Limb (tissue), 2 donors: ENCODE measurements around the gene PGAP2.
"Not testable (repeated sequence)": the region's sequence is repeated elsewhere in the genome, so short reads cannot be mapped to it uniquely, and the experiment has no call there.

Source experiments
- DNase-seq, 2 donors: peaks; one replicate each; pipeline ENCODE4 v3.0.0-alpha.2; 2016; ENCODE audit errors: extremely low spot score in 2 of 2

Gene PGAP2

DNA sequence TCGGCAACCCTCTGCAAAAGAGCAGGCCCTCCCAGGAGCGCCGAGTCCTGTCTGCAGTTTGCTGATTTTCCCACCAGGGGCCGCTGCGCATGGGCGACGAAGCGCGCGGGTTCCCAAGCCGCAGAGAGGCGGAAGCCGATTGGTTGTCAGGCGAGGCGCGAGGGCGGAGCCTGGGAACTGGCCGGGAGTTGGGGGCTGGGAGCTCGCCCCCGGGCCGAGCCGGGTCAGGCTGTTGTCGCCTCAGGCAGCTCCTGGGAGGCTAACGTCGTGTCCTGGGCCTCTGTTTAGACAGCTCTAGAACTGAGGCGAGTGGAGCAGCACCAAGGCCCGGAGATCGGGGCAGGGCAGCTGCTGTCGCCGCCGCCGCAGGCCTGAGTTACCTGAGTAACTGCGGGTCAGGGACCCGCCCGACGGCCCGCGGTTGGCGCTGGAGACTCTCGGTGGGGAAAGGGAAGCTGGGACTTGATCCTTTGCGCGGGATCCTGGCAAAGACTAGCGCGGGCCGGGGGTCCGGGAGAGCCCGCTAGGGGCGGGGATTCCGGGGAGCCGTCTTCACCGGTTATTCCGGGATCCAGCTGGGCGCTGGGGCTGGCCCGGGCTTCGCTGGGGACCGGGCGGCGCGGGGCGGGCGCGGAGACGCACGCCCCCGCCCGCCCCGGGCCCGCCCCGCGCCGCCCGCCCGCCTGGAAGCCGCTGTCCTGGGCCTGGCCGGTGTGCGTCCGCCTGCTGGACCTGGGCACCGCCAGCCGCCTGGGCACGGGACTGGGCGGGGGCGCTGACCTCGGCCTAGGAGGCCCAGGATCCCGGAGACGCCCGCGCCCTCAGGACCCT is 46.8 kb downstream of the PGAP2 start, which contains the start of gene STIM1:
STIM1 (plus strand) TSS at position 688 of the 831 bp plus-strand sequence. CDS start 607 bp downstream, outside the sequence.
- peak; percentile 91 to 98 for DNase-seq

DNA sequence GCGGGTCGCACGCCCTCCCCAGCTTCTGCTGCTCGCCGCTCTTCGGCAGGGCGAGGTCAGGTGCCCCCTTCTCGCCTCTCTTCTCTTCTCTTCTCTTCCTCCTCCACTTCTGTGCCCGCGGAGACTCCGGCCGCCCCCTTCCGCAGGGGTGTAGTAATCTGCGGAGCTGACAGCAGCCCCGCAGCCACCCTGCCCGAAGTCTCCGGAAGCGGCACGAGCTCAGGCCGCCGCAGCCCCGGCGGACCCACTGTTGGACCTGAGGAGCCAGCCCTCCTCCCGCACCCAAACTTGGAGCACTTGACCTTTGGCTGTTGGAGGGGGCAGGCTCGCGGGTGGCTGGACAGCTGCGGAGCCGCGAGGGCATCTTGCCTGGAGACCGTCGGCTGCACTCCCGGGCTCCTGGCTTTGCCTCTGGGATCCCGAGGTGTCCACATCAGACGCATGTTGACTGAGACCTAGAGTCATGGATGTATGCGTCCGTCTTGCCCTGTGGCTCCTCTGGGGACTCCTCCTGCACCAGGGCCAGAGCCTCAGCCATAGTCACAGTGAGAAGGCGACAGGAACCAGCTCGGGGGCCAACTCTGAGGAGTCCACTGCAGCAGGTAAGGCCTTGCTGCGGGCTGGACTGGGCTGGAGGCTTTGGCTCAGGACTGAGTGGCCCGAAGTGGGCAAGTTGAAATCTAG is 47.6 kb downstream of the PGAP2 start:
- DNase-seq = peak in 1 of 2 donors; percentile 61

DNA sequence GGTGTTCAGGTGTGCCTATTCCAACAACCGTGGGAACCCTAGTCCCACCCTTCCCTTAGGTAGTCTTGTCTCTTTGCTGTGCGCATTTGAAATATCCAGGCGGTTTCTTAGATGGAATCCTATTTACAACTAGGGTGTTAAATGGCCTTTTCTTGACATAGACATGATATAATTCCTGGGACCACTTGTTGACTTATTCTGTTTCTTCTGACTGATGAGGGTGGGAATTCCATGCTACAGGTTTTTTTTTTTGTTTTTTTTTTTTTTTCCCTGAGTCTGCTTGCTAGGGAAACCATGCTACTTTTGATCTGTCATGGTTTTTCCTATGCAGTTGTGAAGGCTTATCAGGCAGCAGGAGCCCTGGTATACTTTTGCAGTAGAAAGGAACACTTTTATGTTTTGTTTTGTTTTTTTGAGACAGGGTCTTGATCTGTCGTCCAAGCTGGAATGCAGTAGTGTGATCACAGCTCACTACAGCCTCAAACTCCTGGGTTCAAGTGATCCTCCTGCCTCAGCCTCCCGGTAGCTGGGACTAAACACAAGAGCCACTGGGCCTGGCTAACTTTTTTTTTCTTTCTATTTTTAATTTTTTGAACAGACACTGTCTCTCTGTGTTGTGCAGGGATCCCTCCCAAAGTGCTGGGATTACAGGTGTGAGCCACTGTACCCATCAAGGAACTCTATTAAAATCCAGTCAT is 48.6 kb downstream of the PGAP2 start:
- DNase-seq = no peak

DNA sequence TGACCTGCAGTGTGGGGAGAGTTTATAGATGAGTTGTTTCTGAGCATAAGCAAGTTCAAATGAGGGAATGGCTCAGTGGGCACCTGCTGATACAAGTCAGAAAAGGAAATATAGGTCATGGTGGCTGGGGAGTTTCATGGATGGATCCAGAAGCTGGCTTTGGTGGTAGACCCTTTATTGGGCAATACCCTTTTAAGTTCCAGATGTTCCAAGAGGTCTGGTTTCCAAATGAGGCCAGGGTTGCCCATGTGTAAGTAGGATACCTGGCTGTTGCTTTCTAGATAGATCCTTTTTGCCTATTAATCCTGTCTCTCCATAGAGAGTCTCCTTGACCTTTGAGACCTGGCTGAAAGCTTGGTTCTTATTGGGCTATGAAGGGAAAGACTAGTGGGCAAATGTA is 49.3 kb downstream of the PGAP2 start:
- DNase-seq = no peak

DNA sequence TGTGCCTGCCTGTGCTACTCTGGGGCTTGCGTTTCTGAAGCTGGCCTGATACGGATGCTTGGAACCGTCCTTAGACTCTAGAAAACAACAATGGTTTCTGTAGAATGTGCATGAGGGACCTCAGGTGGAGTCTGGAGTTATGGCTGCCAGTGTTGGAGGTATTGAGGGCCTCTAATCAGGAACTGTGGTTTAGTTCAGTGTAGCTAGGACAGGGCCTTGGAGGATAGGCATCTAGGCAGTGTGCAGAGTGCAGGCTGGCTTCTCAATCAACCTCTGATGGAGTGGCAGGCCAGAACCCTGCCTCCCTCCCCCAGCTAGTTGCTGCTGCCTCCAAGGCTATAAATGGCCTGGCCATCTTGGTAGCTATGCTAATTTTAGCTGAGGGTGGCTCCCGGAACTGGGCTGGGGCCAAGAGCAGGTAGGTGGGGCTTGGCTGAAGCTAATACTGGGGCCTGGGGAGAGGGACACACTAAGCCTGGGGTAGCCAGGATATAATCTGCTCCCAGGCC is 51.1 kb downstream of the PGAP2 start:
- no peak for DNase-seq

DNA sequence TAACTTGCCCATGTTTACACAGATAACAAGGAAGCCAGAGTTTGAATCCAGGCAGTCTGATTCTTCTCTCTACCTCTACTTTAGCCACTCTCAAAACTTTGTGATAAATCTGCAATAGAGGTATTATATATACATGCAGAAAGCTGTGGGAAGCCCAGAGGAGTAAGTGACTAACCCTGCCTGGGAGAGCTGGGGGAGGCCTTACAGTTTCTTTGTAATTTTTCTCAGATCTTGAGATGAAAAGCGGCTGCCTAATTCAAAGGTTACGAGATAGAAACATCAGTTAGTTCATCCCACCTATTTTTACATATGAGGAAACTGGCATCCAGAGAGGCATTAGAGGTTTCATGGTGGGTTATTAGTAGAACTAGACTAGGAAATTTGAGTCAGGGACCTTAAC is 52.0 kb downstream of the PGAP2 start:
- no peak for DNase-seq

DNA sequence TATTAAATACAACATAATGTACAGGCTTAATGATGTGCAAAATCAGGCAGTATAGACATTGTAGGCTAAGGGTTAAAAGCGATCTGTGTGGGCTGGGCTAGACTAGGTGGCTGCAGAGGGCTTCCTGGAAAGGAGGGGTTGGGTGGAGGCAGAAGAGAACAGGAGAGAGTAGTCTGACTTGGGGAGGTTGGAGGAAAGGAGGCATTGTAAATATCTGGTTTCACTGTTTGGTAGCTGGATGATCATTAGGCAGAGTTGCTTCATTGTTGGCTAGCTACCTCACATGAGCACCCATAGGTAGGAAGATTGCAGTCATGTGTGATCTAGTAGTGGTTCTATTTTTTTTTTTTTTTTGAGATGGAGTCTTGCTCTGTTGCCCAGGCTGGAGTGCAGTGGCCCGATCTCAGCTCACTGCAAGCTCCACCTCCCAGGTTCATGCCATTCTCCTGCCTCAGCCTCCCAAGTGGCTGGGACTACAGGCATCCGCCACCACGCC is 52.6 kb downstream of the PGAP2 start:
- DNase-seq = not testable (repeated sequence)

DNA sequence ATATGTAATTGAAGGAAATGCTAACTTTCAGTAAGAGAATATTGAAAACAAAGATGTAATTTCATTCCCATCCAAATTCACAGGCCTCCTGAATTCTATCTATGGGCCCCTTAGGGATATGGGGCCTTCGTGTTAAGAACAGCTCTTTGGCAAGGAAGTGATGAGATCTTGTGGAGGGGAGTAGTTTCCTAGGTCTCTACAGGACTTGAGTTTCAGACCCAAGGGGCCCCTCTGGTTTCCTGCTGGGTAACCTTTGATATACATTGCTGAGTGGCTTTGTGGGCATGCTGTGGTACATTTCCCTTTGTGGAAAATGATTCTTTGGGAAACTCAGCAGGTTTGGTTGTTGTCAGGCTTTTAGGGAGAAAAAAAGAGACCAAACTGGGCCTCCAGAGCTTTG is 53.3 kb downstream of the PGAP2 start:
- no peak for DNase-seq

DNA sequence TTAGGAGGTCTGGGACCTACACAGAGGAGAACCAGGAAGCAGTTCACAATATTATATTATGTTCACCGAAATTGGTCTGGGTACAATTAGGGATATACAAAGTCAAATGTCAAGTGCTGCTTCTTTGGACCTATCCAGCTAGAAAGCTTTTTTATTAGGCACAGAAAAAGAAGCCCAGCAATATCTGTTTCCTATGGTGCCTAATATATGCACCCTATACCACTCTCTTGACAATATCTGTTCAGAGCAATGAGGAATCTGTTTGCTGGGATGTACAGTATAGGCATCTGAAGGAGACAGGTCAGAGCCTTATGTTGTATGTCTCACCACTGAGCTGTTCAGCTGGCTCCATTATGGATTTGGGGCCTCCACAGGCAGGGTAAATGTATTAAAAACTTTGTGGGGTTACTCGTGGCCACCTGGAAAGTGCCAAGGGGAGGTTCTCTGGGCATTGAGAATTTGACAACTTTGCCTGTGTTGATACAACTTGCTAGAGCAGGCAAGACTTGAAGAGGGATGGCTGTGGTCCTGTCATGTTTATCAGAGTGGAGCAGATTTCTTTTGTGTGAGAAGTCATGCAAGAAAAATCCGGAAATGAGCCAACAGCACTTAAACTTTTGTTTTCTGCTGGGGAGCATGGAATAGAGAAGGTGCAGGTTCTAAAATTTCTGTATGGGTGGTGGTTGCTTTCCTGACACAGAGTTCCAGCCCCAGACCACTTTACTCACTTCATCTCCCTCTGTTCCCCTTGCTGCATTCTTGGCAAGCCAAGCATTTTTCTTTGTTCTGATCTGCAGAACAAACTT is 57.2 kb downstream of the PGAP2 start:
- DNase-seq = no peak

DNA sequence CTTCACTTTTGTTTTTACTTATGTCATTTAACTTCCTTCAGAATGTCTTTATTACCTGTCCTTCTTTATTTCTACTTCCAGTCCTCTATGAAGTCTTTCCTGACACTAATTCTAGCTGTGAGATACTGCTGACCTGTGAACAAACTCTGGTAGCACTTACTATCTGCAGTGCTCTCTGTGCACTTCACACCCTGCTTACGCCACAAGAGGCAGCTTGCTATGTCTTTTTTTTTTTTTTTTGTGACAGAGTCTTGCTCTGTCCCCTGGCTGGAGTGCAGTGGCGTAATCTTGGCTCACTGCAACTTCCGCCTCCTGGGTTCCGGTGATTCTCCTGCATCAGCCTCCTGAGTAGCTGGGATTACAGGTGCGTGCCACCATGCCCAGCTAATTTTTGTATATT is 57.8 kb downstream of the PGAP2 start:
- no peak for DNase-seq

DNA sequence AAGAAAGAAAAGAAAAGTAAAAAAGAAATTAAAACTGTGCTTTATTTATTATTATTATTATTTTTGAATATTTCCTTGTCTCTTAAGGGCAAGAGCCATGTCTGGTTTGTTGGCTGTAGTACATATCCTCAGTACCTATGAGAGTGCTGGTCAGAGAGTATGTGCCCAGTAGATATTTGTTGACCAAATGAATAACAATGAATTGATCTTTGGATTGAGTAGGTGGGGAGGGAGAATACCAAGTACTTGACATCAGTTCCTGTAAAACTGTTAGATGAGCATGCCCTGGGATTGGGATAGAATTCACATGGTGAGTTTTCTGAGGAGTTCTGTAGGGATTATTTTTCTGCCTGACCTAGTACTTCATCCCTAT is 58.5 kb downstream of the PGAP2 start:
- no peak for DNase-seq

DNA sequence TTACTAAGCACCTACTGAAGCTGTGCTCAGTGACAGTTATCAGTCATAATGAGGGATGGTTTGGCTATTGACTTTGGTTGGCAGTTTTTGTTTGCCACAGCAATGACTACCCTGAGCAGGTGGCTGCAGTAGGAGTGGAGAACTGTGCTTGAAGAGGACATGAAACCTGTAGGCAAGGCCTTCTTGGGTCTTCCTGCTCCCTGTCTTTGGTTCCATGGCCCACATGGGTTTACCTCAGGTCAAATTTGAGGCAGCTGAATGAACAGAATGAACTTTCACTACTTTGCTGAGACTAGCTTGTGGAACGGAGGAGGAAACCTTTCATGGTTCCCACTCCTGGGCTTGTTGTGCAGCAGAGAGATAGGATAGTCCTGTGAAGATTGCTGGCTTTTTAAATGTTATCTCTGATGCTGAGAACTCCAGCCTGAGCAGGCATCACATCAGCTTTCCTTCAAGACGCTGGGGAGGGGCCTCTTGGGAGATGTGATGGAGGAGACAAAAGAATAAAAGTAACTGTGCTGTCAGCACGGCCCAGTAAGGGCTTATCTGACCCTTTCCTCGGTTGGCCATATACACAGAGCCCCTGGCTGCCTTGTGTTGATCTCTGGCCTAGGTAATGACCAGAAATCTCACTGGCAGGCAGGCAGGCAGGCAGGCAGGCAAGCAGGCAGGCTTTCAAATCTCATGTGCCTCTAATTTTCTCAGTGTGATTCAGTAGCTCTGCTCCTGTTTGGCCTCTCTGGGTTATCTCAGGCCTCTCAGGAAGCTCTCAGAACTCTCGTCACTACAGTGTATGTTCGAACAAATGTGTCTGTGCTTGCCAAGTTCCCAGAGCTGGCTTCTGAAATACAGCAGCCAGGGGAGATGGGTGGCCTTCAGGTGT is 59.1 kb downstream of the PGAP2 start:
- DNase-seq = no peak

DNA sequence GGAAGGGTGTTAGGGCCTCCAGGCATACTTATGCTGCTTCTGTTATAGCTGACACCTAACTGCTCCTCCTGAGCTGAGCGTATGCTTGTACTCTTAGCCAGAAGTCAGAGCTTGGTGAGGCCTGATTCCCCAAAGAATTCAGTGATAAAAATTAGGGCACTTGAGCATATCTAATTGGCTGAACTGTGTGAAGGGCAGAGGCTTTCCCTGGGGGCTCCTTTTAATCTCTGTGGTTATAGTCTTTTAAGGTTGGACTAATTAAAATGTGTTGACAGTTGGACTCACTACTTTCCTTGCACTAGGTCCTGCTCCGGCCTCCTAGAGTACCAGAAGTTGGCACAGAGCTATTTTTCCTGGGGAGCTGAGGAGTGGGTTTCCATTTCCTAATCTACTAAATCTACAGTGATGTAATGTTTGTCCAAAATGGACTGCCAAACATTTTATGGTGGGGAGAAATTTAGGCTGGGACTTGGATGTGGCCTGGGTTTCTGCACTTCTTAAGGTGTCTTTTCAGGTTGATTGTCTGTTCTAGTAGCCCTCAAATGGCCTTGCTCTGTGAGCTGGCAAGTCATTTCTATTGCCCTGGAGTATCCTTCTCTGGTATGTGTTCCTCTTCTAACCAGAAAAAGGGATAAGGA is 65.5 kb downstream of the PGAP2 start:
- DNase-seq = no peak
